ENCODE results near the gene TTC19.

GRCh38 chr17:15954222-15954621 is 45.4 kb upstream of the TTC19 start:
- TF ChIP-seq POLR2A (IDR thresholded peaks at IDR 0.05) (no peak), CTCF (IDR thresholded peaks at IDR 0.05) (no peak)
